HG03103 (cell line): ENCODE data around the gene FAM118B.

ENCODE experiments used
- ATAC-seq: cut with Tn5 transposase; IDR thresholded peaks from one replicate; pipeline ENCODE4 v1.9.1; 2021; ENCODE audit warnings: low read depth; ENCODE audit not compliant: unreplicated experiment

The FAM118B gene

DNA sequence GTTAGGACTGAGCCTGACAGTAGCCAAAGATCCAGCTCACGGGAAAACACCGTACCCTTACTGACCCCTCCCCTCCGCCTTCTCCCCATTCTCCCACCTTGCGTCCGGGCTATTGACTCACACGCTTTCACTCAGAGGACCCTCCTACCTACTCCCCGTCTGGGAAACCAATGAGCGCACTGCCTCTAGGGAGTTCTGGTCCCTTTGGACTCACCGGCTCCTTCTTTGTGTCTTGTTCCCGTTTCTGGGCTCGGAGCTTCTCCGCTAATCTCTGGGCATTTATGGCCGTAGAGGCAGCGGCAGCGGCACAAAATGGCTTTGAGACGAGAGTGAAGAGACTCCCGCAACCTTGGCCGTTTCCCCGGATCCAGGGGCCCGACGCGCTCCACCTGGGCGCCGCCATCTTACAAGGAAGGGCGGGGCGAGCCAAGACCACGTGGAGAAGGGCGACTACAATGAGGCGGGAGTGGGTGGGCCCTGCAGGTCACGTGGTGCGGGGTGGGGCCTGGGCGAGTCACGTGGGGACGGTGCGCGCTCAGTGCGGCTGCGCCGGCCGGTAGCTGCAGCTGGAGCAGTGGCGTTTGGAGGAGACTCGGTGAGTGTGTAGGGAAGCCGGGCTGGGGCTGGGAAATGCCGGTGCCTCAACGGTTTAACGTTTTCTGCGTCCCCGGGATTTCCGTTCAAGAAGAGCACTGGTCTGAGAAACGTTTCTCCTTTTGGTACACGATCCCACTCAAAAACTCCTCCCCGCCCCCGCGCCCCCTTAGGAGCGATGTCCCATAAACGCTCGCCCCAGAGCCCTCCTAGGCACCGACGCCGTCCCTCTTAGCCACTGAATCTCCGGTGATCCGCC lies at the start of gene FAM118B, which contains the start of gene RPUSD4:
FAM118B (plus strand) TSS at position 547 of the 853 bp plus-strand sequence. CDS start 23,220 bp downstream, outside the sequence.
RPUSD4 (minus strand) TSS at position 415 of the 853 bp plus-strand sequence; CDS start at position 403, 12 bp downstream.
- peak; percentile 97 for ATAC-seq

DNA sequence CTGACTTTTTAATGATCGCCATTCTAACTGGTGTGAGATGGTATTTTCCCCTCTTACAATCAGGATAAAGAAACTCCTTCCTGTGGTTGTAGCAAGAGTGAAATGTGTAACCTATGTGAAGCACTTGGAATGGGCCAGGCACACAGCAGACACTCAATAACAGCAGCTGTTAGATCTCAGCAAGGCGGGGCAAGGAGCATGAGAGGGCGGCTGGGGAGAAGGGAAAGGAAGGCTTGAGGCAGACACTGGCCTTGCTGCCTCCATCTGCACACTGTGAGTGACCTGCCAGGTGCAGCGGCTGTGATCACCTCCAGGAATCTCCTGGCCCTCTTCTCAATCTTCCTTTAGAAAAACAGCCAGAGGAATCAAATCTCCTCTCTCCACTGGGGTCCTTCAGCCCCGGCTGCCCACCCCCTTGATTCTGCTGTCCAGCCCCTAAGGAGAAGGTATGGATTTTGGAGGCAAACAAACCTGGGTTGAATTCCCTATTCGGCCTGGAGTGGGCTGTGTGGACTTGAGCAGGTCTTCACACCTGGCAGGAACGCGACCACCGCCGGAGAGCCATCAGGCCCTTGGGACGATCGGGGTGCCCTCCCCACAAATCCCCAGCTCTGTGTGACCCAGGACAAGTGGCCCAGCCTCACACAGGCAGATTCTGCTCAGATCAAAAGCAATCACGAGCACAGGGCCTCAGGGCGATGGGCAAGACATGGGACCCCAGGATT lies 49.1 kb upstream of the FAM118B start:
- no peak for ATAC-seq

DNA sequence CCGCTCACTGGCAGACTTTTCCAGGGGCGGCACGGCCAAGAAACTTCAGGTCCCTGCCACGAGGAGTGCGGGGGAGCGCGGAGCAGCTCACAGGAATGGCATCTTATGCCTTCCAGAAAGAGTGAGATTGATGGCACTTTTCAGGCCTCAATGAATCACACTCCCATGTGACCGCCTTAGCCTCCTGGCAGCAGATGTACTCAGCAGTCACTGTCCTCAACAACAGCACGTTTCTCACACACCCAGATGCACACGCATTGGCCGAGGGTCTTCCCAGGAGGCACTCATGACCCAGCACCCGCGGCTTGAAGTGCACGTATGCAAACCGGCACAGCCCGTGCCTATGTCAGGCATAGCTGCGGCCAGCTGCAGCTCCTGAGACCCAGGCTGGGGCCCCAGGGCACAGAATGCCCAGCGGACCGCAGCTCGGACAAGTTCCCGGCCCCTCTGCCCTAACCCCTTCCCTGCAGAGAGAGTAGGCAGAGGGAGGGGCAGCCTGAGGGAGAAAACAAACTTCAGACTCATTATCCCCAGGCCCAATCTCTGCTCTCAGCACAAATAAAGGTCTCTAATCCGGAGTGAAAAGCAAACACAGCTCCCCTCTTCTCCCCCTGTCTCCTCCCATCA lies 48.4 kb upstream of the FAM118B start:
- no peak for ATAC-seq

DNA sequence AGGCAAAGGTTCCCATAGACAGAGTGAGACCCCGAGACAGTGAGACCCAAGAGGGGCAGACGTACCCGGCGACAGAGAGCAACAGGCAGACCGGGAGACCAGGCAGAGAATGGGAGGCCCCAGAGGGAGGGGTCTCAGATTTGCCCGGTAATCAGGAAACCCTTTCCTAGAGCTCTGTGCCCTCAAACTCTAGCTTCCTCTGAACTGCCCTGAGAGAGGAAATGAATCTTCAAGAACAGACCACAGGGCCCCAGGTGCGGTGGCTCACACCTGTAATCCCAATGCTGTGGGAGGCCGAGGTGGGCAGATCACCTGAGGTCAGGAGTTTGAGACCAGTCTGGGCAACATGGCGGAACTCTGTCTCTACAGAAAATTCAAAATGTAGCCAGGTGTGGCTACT lies 47.8 kb upstream of the FAM118B start:
- no peak for ATAC-seq

DNA sequence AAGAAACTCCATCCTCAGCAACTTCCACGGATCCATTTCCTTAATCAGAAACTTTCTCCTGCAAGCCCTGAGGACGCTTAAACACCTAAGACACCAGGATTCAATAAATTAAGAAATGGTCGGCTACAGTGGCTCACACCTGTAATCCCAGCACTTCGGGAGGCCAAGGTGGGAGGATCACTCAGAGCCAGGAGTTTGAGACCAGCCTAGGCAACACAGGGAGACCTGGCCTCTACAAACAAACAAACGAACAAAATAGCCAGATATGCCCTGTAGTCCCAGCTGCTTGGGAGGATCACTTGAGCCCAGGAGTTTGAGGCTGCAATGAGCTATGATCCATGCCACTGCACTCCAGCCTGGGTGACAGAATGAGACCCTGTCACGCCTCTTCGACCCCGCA lies 46.8 kb upstream of the FAM118B start:
- ATAC-seq, result no peak

DNA sequence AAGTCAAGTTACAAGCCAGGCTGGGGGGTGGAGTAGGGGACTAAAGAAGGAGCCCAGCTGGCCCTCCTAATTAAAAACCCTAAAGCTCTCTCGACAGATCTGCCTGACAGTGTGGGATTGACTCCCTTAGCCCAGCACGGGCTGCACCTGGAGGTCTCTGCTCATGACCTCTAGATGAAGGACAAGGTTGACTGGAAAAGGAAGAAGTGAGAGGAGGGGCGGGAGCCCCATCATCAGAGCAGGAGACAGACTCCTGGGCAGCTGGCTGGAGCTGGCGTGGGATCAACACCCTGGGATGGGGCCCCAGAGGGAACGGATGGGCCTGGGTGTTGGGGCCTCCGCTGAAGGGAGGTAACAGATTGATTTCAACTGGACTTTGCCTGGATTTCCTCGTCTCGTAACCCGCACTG lies 46.3 kb upstream of the FAM118B start:
- ATAC-seq, result no peak

DNA sequence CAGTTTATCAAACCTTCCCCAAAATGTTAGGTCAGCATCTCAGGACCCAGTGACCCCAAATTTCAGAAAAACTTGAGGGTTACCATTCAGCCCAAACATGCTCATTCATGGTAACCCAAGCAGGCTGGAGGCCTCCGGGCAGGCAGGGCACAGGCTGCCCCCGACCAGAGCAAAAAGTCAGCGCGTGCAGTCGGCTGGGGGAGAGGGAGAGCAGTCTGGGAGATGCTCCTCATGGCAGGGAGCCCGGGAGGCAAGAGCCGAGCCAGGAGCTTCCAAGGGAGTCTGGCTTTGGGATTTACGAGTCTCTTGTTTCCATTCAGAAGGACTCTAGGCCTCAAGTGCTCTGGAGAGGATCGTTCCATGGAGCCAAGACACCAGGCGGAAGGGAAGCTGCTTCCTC lies 45.8 kb upstream of the FAM118B start:
- no peak for ATAC-seq

DNA sequence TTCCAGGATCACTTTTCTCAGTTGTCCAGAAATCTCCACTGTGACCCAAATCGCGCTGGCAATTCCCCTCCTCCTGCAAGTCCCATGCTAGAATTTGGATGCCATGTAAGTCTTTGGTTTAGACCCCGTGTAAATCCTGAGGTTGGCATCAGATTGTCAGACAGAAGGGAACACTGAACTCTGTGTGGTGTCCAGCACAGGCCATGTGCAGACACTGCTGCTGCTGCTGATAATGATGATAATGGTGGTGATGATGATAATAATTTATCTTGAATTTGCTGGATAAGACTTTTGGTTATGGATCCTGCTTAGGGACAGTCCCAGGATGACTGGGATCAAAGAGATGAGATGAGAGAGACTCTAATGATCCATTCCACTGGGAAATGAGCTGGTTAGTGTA lies 45.2 kb upstream of the FAM118B start:
- ATAC-seq, result no peak

DNA sequence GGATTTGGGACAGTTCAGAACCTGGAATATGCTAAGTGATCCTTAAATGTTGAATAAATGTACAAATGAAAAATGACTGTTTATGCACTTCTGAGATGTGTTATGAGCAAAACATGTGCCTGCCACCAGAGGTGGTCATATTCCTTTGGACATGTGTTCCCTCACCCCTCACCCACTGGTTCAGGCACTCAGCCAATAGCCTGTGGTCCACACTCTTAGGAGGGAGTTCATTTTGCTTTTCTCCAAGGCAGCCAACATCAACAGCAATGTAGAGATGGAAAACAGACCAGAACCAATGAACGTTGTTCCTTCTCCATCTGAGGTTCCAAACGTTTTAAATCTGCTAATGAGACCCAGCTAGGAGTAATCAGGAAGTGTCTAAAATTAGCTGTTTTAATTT lies 44.1 kb upstream of the FAM118B start:
- no peak for ATAC-seq

DNA sequence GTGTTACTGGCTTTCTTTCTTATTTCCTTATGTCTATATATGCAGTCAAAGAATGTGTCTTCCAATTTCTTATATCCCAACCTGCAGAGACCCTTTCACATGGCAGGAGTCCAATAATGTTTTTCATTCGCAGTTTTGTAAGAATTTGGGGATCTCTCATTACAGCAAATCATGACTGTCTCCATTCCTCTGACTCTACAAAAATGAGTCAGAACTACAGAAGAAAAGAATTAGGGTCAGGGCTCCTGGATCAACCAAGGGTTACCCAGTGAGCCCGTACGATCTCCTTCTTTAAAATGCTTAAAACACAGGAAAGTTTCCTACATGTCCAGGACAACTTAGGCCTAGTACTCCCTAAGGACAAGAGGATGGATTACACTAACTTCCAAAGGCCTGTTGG lies 42.3 kb upstream of the FAM118B start:
- ATAC-seq, result no peak

DNA sequence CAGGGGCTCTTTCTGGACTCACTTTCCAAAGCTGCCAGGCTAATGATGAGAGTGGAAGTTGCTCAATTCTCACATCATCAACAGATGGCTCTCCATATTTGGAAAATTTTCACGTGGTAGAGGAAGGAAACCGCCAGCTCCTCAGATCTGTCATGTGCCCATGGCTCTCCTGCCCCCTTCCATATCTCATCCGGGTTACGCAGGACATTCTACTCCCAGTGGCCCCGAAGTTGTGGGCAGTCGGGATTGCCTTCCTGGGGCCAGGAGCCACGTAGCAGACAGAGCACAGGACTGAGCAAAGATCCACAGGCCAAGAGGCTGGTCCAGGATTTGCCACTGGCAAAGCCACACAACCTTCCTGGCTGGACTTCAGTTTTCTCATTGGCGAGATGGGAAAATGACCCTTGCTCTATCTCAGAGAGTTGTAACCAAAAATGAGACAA lies 39.0 kb upstream of the FAM118B start:
- no peak for ATAC-seq

DNA sequence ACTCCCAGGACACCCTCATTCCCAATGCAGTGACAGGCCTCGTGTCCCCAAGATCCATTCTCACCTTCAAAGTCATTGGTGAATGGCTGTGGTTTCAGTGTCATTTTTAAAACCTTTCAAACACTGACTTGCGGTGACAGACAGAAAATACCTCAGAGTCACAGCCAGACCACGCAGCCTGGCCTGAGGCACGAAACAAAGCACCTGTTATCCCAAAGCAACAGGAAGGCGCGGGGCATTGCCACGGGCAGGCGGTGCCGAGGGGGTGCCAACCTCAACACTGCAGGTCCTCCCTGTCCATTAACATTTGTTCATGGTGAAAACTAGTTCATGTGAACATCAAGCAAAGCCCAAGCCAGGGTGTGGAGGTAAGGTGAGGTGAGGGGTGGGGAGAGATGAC lies 38.3 kb upstream of the FAM118B start:
- ATAC-seq, result no peak

DNA sequence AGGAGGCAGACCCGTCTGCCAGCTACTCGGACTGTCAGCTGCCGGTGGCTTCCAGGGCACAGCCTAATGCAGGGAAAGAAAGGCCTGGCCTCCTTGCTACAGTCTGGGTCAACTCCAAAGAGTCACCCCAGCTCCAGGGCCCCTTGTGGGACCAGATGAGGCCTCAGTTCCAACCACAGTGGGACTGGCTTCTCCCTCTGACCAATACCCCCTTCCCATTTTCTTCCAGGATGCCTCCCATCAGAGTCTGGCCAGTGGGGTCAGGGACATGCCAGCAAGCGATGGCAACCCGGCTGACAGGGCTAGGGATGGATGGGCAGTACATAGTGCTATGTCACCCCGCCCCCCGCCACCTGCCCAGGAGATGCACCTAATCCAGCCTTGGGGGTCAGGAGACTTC lies 36.8 kb upstream of the FAM118B start:
- no peak for ATAC-seq

DNA sequence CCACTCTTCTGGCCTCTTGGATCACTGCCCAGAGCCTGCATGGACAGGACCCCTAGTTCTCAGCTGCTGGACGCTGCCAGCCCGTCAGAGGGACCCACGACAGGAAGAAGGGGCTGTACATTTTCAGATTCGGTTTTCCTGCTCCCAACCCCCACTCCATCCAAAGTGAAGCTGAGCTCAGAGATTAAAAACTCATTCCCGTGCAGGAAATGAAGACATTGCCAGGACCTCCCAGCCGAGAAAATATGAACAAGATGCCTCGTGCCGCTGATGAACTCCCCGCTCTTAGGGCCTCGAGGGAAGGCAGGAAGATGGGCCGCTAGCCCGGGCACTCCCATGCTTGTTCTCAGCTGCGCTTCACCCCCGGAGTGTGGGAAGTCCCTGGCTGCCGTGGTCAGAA lies 36.2 kb upstream of the FAM118B start:
- no peak for ATAC-seq

DNA sequence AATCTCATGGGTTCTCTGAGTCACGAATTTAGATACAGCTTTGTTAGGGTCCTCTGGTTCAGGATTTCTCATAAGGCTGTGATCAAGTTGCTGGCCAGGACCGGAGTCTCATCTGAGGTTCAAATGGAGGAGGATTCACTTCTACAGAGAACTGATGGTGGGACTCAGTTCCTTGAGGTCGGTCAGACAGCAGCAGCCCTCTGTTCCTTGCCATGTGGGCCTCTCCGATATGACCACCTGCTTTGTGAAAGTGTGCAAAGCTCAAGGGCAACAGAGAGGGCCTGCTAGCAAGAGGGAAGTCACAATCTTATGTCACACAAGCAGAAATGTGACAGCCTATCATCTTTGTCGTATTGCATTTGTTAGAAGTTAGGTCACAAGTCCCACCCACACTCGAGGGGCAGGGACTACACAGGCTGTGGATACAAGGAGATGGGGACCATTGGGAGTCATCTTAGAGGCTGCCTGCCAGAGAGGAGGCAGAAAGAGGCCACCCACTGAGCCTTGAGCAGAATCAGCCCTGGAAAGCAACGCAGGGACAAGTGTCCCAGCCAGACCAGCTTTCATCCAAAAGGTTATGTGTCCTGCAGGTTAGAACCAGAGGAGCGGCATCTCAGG lies 34.6 kb upstream of the FAM118B start:
- no peak for ATAC-seq

DNA sequence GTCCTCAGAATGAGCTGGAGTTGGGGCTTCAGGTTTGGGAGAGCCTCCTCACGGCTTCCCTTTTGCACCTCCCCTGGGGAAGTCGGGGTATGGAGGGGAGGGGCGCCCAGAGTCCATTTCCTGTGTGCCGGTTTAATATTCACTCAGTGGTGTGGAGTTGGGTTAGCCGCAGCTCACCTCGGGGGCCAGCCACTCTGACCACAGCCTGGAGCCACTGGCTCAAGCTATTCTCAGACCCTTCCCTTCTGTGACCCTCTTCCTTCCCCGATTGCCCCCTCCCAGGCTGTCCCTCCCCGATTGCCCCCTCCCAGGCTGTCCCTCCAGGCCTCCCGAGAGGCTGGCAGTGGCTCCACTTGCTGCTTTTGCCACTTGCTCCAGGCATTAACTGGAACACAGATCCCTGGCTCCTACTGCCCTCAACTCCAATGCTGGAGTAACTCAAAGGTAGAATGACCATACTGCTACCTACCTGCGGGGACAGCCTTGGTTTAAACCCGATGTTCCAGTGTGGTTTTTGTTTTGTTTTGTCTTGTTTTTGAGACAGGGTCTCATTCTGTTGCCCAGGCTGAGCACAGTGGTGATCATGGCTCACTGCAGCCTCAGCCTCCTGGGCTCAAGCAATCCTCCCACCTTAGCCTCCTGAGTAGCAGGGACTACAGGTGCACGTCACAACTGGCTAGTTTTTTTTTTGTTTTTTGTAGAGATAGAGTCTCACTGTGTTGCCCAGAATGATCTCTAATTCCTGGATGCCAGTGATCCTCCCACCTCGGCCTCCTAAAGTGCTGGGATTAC lies 29.4 kb upstream of the FAM118B start:
- no peak for ATAC-seq

DNA sequence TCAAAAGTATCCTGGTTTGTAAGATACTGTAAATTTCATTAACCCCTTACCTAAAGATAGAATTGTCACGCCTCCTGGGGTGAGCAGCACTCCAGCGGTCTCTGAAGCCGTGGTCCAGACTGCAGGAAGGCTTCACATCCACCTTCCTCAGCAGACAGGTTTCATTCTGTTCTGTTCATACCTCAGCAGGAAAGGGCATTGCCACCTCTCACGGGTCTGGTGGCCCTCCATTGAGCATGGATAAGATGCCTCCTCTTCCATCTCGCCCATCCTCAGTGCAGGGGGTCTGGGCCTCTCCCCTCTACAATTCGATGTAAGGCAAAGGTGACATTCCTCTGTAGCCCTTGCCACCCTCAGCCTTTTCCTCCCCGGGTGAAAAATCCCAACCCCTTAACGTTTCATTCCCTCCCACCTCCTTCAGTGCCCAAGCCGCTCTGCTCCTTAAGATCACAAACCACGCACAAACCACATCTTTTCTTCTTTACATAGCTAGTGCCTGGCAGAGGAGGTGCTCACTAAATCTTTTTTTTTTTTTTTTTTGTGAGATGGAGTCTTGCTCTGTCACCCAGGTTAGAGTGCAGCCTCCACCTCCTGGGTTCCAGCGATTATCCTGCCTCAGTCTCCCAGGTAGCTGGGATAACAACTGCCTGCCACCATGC lies 28.7 kb upstream of the FAM118B start:
- no peak for ATAC-seq

DNA sequence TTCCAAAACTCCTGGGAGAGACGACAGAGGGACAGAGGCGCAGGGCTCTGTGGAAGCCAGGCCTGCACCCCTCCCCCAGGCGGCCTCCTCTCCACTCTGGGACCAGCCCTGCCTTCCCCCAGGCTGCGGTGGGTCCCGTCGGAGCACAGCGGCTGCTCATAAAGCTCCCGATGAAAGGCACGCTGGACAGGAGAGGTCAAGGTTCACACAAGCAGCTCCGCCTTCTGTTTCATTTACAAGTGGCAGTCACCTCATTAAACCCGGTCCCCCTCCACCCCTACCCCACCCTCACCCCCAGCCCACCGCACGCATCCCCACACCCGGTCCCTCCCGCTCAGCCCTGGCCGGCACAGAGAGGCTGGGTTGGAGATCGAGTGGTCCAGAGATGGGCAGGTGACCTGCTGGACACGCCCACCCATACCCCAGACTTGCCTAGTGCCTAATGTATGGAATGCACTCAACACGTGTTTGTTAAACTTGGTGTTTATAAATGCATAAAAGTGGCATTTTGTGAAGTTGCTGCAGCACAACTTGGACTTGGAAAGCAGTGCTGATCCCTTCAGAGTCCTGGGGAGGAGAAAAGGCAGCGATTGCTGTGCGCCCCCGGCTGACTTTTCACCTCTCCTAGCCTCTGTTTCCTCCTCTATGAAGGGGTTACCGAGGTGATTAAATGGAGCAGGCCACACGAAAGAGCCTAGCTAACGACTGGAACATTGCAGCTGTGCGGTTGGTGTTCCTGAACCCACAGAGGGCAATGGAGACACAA lies 26.1 kb upstream of the FAM118B start:
- no peak for ATAC-seq
